ENCODE measurements around the gene MLH1.

MLH1 gene

GRCh38 chr3:37068031-37068430, 74.7 kb downstream of the MLH1 start:
- TF ChIP-seq ZNF274 (IDR thresholded peaks at IDR 0.05; ENCODE audit: low read depth, low read length) (no peak), YY1 (IDR thresholded peaks at IDR 0.05; ENCODE audit: insufficient read depth, insufficient read length) (no peak), SUZ12 (IDR thresholded peaks at IDR 0.05; ENCODE audit: extremely low read depth, insufficient read depth, insufficient read length) (no peak)
- Histone ChIP-seq H3K4me3 (ENCODE audit: insufficient read length, low read depth) (no peak overlapping the region), H3K9ac (ENCODE audit: insufficient read length, low read depth) (no peak overlapping the region), H3K36me3 (ENCODE audit: insufficient read depth, insufficient read length, low read length) (peaks cover 42% of the 10 kb centered on the region), H3K9me3 (ENCODE audit: insufficient read depth, low read length) (no peaks in the 10 kb centered on the region), H3K27me3 (ENCODE audit: insufficient read depth, insufficient read length) (no peaks in the 10 kb centered on the region), H3K4me1 (ENCODE audit: insufficient read depth, insufficient read length) (no peaks in the 10 kb centered on the region)
- no peak for DNase-seq (ENCODE audit: low read depth, low spot score)

GRCh38 chr3:37071921-37072320, 78.6 kb downstream of the MLH1 start:
- no peaks in the 10 kb centered on the region for H3K4me1 ChIP-seq (ENCODE audit: insufficient read depth, insufficient read length)
- no peak overlapping the region for H3K9ac ChIP-seq (ENCODE audit: insufficient read length, low read depth)
- peaks cover 22% of the 10 kb centered on the region for H3K36me3 ChIP-seq (ENCODE audit: insufficient read depth, insufficient read length, low read length)
- no peak overlapping the region for H3K4me3 ChIP-seq (ENCODE audit: insufficient read length, low read depth)
- TF ChIP-seq ZNF274 (IDR thresholded peaks at IDR 0.05; ENCODE audit: low read depth, low read length) (no peak), YY1 (IDR thresholded peaks at IDR 0.05; ENCODE audit: insufficient read depth, insufficient read length) (no peak), SUZ12 (IDR thresholded peaks at IDR 0.05; ENCODE audit: extremely low read depth, insufficient read depth, insufficient read length) (no peak)
- no peaks in the 10 kb centered on the region for H3K27me3 ChIP-seq (ENCODE audit: insufficient read depth, insufficient read length)
- DNase-seq (ENCODE audit: low read depth, low spot score), result no peak
- no peaks in the 10 kb centered on the region for H3K9me3 ChIP-seq (ENCODE audit: insufficient read depth, low read length)

GRCh38 chr3:37072892-37073291, 79.6 kb downstream of the MLH1 start:
- TF ChIP-seq SUZ12 (IDR thresholded peaks at IDR 0.05; ENCODE audit: extremely low read depth, insufficient read depth, insufficient read length) (no peak), ZNF274 (IDR thresholded peaks at IDR 0.05; ENCODE audit: low read depth, low read length) (no peak)
- Histone ChIP-seq H3K9me3 (ENCODE audit: insufficient read depth, low read length) (no peaks in the 10 kb centered on the region), H3K4me3 (ENCODE audit: insufficient read length, low read depth) (no peak overlapping the region), H3K4me1 (ENCODE audit: insufficient read depth, insufficient read length) (no peaks in the 10 kb centered on the region), H3K36me3 (ENCODE audit: insufficient read depth, insufficient read length, low read length) (peaks cover 19% of the 10 kb centered on the region), H3K9ac (ENCODE audit: insufficient read length, low read depth) (no peak overlapping the region), H3K27me3 (ENCODE audit: insufficient read depth, insufficient read length) (no peaks in the 10 kb centered on the region)
- DNase-seq (ENCODE audit: low read depth, low spot score), result no peak

GRCh38 chr3:37074178-37074577, 80.9 kb downstream of the MLH1 start:
- H3K9ac ChIP-seq (ENCODE audit: insufficient read length, low read depth), result no peak overlapping the region
- H3K4me3 ChIP-seq (ENCODE audit: insufficient read length, low read depth), result no peak overlapping the region
- peaks cover 20% of the 10 kb centered on the region for H3K36me3 ChIP-seq (ENCODE audit: insufficient read depth, insufficient read length, low read length)
- no peaks in the 10 kb centered on the region for H3K4me1 ChIP-seq (ENCODE audit: insufficient read depth, insufficient read length)
- no peaks in the 10 kb centered on the region for H3K9me3 ChIP-seq (ENCODE audit: insufficient read depth, low read length)
- no peak for DNase-seq (ENCODE audit: low read depth, low spot score)
- no peaks in the 10 kb centered on the region for H3K27me3 ChIP-seq (ENCODE audit: insufficient read depth, insufficient read length)
- TF ChIP-seq ZNF274 (IDR thresholded peaks at IDR 0.05; ENCODE audit: low read depth, low read length), result no peak
- TF ChIP-seq YY1 (IDR thresholded peaks at IDR 0.05; ENCODE audit: insufficient read depth, insufficient read length), result no peak
- no peak for TF ChIP-seq SUZ12 (IDR thresholded peaks at IDR 0.05; ENCODE audit: extremely low read depth, insufficient read depth, insufficient read length)

GRCh38 chr3:37075955-37076354, 82.6 kb downstream of the MLH1 start:
- TF ChIP-seq YY1 (IDR thresholded peaks at IDR 0.05; ENCODE audit: insufficient read depth, insufficient read length) (no peak), ZNF274 (IDR thresholded peaks at IDR 0.05; ENCODE audit: low read depth, low read length) (no peak), SUZ12 (IDR thresholded peaks at IDR 0.05; ENCODE audit: extremely low read depth, insufficient read depth, insufficient read length) (no peak)
- H3K27me3 ChIP-seq (ENCODE audit: insufficient read depth, insufficient read length), result no peaks in the 10 kb centered on the region
- H3K4me1 ChIP-seq (ENCODE audit: insufficient read depth, insufficient read length), result no peaks in the 10 kb centered on the region
- peaks cover 30% of the 10 kb centered on the region for H3K36me3 ChIP-seq (ENCODE audit: insufficient read depth, insufficient read length, low read length)
- no peak overlapping the region for H3K4me3 ChIP-seq (ENCODE audit: insufficient read length, low read depth)
- H3K9ac ChIP-seq (ENCODE audit: insufficient read length, low read depth), result no peak overlapping the region
- no peaks in the 10 kb centered on the region for H3K9me3 ChIP-seq (ENCODE audit: insufficient read depth, low read length)
- DNase-seq (ENCODE audit: low read depth, low spot score), result no peak

- Histone ChIP-seq H3K9me3 (ENCODE audit: insufficient read depth, low read length) (no peaks in the 10 kb centered on the region), H3K4me3 (ENCODE audit: insufficient read length, low read depth) (no peak overlapping the region), H3K27me3 (ENCODE audit: insufficient read depth, insufficient read length) (no peaks in the 10 kb centered on the region), H3K4me1 (ENCODE audit: insufficient read depth, insufficient read length) (no peaks in the 10 kb centered on the region), H3K36me3 (ENCODE audit: insufficient read depth, insufficient read length, low read length) (peaks cover 36% of the 10 kb centered on the region), H3K9ac (ENCODE audit: insufficient read length, low read depth) (no peak overlapping the region)
- TF ChIP-seq YY1 (IDR thresholded peaks at IDR 0.05; ENCODE audit: insufficient read depth, insufficient read length) (no peak), SUZ12 (IDR thresholded peaks at IDR 0.05; ENCODE audit: extremely low read depth, insufficient read depth, insufficient read length) (no peak), ZNF274 (IDR thresholded peaks at IDR 0.05; ENCODE audit: low read depth, low read length) (no peak)
- no peak for DNase-seq (ENCODE audit: low read depth, low spot score)
Measured at GRCh38 chr3:37082317-37082716, 89.0 kb downstream of the MLH1 start.

- Histone ChIP-seq H3K4me1 (ENCODE audit: insufficient read depth, insufficient read length) (no peaks in the 10 kb centered on the region), H3K27me3 (ENCODE audit: insufficient read depth, insufficient read length) (no peaks in the 10 kb centered on the region), H3K9me3 (ENCODE audit: insufficient read depth, low read length) (no peaks in the 10 kb centered on the region), H3K36me3 (ENCODE audit: insufficient read depth, insufficient read length, low read length) (peaks cover 33% of the 10 kb centered on the region), H3K4me3 (ENCODE audit: insufficient read length, low read depth) (no peak overlapping the region), H3K9ac (ENCODE audit: insufficient read length, low read depth) (no peak overlapping the region)
- no peak for DNase-seq (ENCODE audit: low read depth, low spot score)
- TF ChIP-seq SUZ12 (IDR thresholded peaks at IDR 0.05; ENCODE audit: extremely low read depth, insufficient read depth, insufficient read length), result no peak
- no peak for TF ChIP-seq ZNF274 (IDR thresholded peaks at IDR 0.05; ENCODE audit: low read depth, low read length)
- TF ChIP-seq YY1 (IDR thresholded peaks at IDR 0.05; ENCODE audit: insufficient read depth, insufficient read length), result no peak
Measured at GRCh38 chr3:37086918-37087317, 93.6 kb downstream of the MLH1 start.

- no peaks in the 10 kb centered on the region for H3K27me3 ChIP-seq (ENCODE audit: insufficient read depth, insufficient read length)
- H3K9me3 ChIP-seq (ENCODE audit: insufficient read depth, low read length), result no peaks in the 10 kb centered on the region
- H3K4me3 ChIP-seq (ENCODE audit: insufficient read length, low read depth), result no peak overlapping the region
- H3K36me3 ChIP-seq (ENCODE audit: insufficient read depth, insufficient read length, low read length), result peaks cover 29% of the 10 kb centered on the region
- DNase-seq (ENCODE audit: low read depth, low spot score), result no peak
- H3K9ac ChIP-seq (ENCODE audit: insufficient read length, low read depth), result no peak overlapping the region
- H3K4me1 ChIP-seq (ENCODE audit: insufficient read depth, insufficient read length), result no peaks in the 10 kb centered on the region
- no peak for TF ChIP-seq YY1 (IDR thresholded peaks at IDR 0.05; ENCODE audit: insufficient read depth, insufficient read length)
- no peak for TF ChIP-seq SUZ12 (IDR thresholded peaks at IDR 0.05; ENCODE audit: extremely low read depth, insufficient read depth, insufficient read length)
Measured at GRCh38 chr3:37087870-37088269, 94.6 kb downstream of the MLH1 start.
